Measurements from ENCODE around the gene KRTAP2-3.
A peak's percentile ranks its signal among the peaks of the same experiment; 100 is the strongest.

The KRTAP2-3 gene

DNA sequence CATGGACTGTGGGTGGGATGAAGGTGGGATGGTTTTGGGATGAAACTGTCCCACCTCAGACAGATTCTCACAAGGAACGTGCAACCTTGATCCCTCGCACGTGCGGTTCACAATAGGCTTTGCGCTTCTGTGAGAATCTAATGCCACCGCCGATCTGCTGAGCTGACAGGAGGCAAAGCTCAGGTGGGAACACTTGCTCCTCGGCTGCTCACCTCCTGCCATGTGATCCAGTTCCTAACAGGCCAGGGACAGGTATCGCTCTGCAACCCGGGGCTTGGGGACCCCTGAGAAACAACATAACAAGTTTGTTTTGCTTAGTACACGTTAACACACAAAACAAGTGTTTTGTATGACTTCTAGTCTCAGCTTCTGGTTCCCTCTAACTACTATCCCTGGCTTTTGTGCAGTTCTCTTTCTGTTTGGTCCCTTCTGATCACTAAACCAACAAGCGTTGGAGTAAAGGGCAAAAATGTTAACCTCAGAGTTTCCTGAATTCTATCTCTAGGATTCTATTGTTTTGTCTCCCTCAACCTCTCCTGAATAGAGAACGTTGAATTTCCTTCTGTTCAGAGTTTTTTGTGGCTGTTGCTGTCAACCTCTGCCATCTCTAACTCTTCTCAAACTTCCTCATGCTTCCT, 43.2 kb downstream of the KRTAP2-3 start:
- DNase-seq (ENCODE audit: extremely low read depth, low read depth): no peak
- TF ChIP-seq CTCF (IDR thresholded peaks at IDR 0.05; ENCODE audit: low read depth, low read length, missing control alignments): no peak
- no peak overlapping the region for H3K4me3 ChIP-seq (replicated peaks; ENCODE audit: low read depth, low read length)

GRCh38 chr17:41015454-41015853, 44.5 kb downstream of the KRTAP2-3 start:
- DNase-seq (ENCODE audit: extremely low read depth, low read depth): no peak
- no peak for TF ChIP-seq CTCF (IDR thresholded peaks at IDR 0.05; ENCODE audit: low read depth, low read length, missing control alignments)
- H3K4me3 ChIP-seq (replicated peaks; ENCODE audit: low read depth, low read length): no peak overlapping the region

DNA sequence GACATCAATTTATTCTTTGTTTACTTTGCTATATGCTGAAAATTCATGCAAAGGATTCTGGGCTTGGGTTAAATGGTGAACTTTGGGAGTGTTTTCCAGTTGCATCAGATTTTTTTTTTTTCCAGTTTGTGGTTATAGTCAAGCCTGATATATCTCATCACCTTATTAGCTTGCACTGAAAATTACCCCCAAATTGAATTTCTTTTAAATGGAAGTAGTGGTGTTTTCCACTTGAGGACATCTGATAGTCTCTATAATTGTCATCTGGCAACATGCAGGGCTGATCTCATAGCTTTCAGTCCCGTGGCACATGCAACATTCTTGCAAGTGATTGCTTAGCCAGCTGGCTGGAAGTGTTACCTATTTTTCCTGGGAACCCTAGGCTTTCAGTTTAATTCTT, 46.3 kb downstream of the KRTAP2-3 start:
- H3K4me3 ChIP-seq (replicated peaks; ENCODE audit: low read depth, low read length): no peak overlapping the region
- peak; percentile 80 for DNase-seq (ENCODE audit: extremely low read depth, low read depth)
- TF ChIP-seq CTCF (IDR thresholded peaks at IDR 0.05; ENCODE audit: low read depth, low read length, missing control alignments): no peak

DNA sequence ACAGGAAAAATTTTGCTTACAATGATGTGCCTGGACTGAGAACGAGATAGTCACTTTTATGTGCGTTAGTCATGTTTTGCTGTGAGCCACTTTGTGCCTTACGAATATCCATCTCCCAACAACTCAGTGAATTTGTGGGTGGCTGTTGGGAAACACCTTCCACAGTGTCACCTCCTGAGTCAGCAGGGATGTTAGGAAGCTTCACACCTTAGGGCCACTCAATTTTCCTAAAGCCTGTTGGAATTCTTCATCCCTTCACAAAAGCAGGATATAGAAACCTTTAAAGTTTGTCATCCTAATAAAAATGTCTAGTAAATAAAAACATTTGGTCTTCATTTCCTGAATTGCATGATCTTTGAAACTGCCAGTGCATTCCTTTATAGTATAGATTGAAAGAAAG, 46.7 kb downstream of the KRTAP2-3 start:
- no peak for TF ChIP-seq CTCF (IDR thresholded peaks at IDR 0.05; ENCODE audit: low read depth, low read length, missing control alignments)
- H3K4me3 ChIP-seq (replicated peaks; ENCODE audit: low read depth, low read length): no peak overlapping the region
- DNase-seq (ENCODE audit: extremely low read depth, low read depth): peak; percentile 92

DNA sequence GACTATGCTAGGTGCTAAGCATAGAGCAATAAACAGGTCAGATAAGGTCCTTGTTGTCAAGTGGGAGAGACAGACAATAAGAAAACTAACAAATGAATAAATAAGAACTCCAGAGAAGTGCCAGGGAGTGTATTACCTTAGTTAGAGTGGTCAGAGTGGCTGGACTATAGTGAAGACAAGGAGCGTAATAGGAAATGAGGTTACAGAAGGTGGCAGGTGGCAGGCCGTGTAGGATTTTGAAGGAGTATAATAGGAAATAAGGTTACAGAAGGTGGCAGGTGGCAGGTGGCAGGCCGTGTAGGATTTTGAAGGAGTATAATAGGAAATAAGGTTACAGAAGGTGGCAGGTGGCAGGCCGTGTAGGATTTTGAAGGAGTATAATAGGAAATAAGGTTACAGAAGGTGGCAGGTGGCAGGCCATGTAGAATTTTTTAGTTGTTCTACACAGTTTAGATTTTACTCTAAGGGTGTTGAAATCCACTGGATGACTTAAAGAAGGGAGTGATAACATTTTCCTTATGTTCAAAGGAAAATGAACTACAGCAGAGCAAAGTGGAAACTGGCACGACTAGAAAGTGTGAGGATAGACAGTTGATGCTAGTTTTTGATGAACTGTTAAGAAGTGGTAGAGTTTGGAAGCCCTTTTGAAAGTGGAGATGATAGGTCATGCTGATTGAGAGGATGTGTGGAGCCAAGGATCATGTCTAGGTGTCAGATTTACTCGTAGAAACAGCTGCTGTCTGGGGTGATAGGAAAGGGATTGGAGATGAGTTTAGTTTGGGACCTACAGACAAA, 47.4 kb downstream of the KRTAP2-3 start:
- TF ChIP-seq CTCF (IDR thresholded peaks at IDR 0.05; ENCODE audit: low read depth, low read length, missing control alignments): no peak
- no peak overlapping the region for H3K4me3 ChIP-seq (replicated peaks; ENCODE audit: low read depth, low read length)
- DNase-seq (ENCODE audit: extremely low read depth, low read depth): no peak

- no peak overlapping the region for H3K4me3 ChIP-seq (replicated peaks; ENCODE audit: low read depth, low read length)
- TF ChIP-seq CTCF (IDR thresholded peaks at IDR 0.05; ENCODE audit: low read depth, low read length, missing control alignments): no peak
- DNase-seq (ENCODE audit: extremely low read depth, low read depth): no peak
Measured at GRCh38 chr17:41010441-41010840, 49.5 kb downstream of the KRTAP2-3 start.

All from HFF-Myc (cell line).